HepG2 (cell line): ENCODE measurements around the gene RNF8. TPM values are rescaled to one million over a fixed set of nuclear protein-coding genes. Genes with fewer than 3 reads are reported as not detected.
A peak's percentile ranks its signal among the peaks of the same experiment; 100 is the strongest.

Source experiments
- BCL6 ChIP-seq: IDR thresholded peaks from 2 replicates; pipeline ENCODE4 v1.6.1; 2016; ENCODE audit warnings: missing genetic modification reagents, missing compliant biosample characterization
- CREBL2 ChIP-seq: sonication (generic); formaldehyde crosslinking; IDR thresholded peaks from 2 replicates; pipeline ENCODE4 v1.8.1; 2023; ENCODE audit warnings: missing genetic modification reagents, mild to moderate bottlenecking, borderline replicate concordance
- DNMT3B ChIP-seq: conservative IDR thresholded peaks from 2 replicates; pipeline ENCODE4 v1.6.1; 2016; ENCODE audit warnings: missing biosample characterization, control low read depth
- GLMP ChIP-seq: sonication (generic); formaldehyde crosslinking; IDR thresholded peaks from 2 replicates; pipeline ENCODE4 v1.9.0; 2021; ENCODE audit warnings: missing genetic modification reagents, mild to moderate bottlenecking, borderline replicate concordance
- GPN1 ChIP-seq: sonication (generic); formaldehyde crosslinking; IDR thresholded peaks from 2 replicates; pipeline ENCODE4 v1.5.1; 2020; ENCODE audit warnings: missing genetic modification reagents, borderline replicate concordance
- HOXA9 ChIP-seq: sonication (generic); formaldehyde crosslinking; IDR thresholded peaks from 2 replicates; pipeline ENCODE4 v1.8.1; 2022; ENCODE audit warnings: missing genetic modification reagents, mild to moderate bottlenecking, moderate library complexity, borderline replicate concordance
- HOXD1 ChIP-seq: sonication (generic); formaldehyde crosslinking; IDR thresholded peaks from 2 replicates; pipeline ENCODE4 v1.5.0; 2020; ENCODE audit warnings: missing genetic modification reagents
- MEIS2 ChIP-seq: sonication (generic); formaldehyde crosslinking; IDR thresholded peaks from 2 replicates; pipeline ENCODE4 v1.9.0; 2021; ENCODE audit warnings: mild to moderate bottlenecking, missing genetic modification reagents
- MYPOP ChIP-seq: sonication (generic); formaldehyde crosslinking; IDR thresholded peaks from 2 replicates; pipeline ENCODE4 v1.8.1; 2023; ENCODE audit warnings: mild to moderate bottlenecking, moderate library complexity, missing genetic modification reagents
- NCOA5 ChIP-seq: sonication (generic); formaldehyde crosslinking; IDR thresholded peaks from 2 replicates; pipeline ENCODE4 v1.4.0; 2020; ENCODE audit warnings: missing genetic modification reagents
- NFE2L2 ChIP-seq: fragments of 150-350 bp; IDR thresholded peaks from 2 replicates; pipeline ENCODE4 v1.6.1; 2014; ENCODE audit warnings: low read length
- PREB ChIP-seq: sonication (generic); formaldehyde crosslinking; IDR thresholded peaks from 2 replicates; pipeline ENCODE4 v1.4.0; 2020; ENCODE audit warnings: missing genetic modification reagents
- SIX4 ChIP-seq: sonication (generic); formaldehyde crosslinking; IDR thresholded peaks from 2 replicates; pipeline ENCODE4 v1.4.0; 2020; ENCODE audit warnings: missing genetic modification reagents
- SPEN ChIP-seq: sonication (generic); formaldehyde crosslinking; IDR thresholded peaks from 2 replicates; pipeline ENCODE4 v1.5.1; 2020; ENCODE audit warnings: low read depth, mild to moderate bottlenecking, missing genetic modification reagents
- ZBTB21 ChIP-seq: sonication (generic); formaldehyde crosslinking; IDR thresholded peaks from 2 replicates; pipeline ENCODE4 v1.4.0; 2020; ENCODE audit warnings: missing genetic modification reagents
- ZBTB46 ChIP-seq: sonication (generic); formaldehyde crosslinking; IDR thresholded peaks from 2 replicates; pipeline ENCODE4 v1.4.0; 2020; ENCODE audit warnings: mild to moderate bottlenecking, missing genetic modification reagents, borderline replicate concordance
- ZBTB7A ChIP-seq: sonication (generic); formaldehyde crosslinking; IDR thresholded peaks from 2 replicates; pipeline ENCODE4 v1.8.0; 2022; ENCODE audit warnings: mild to moderate bottlenecking, missing genetic modification reagents
- ZFP36L1 ChIP-seq: sonication (generic); formaldehyde crosslinking; IDR thresholded peaks from 2 replicates; pipeline ENCODE4 v1.8.0; 2022; ENCODE audit warnings: mild to moderate bottlenecking, missing genetic modification reagents, moderate library complexity
- ZFP91 ChIP-seq: sonication (generic); formaldehyde crosslinking; IDR thresholded peaks from 2 replicates; pipeline ENCODE4 v1.9.0; 2022; ENCODE audit warnings: missing genetic modification reagents, mild to moderate bottlenecking, borderline replicate concordance
- ZNF260 ChIP-seq: sonication (generic); formaldehyde crosslinking; IDR thresholded peaks from 2 replicates; pipeline ENCODE4 v1.4.0; 2020; ENCODE audit warnings: missing genetic modification reagents, low read depth, mild to moderate bottlenecking, borderline replicate concordance
- ZNF724P ChIP-seq: sonication (generic); formaldehyde crosslinking; IDR thresholded peaks from 2 replicates; pipeline ENCODE4 v1.8.0; 2022; ENCODE audit warnings: missing genetic modification reagents, borderline replicate concordance
- ZNF746 ChIP-seq: sonication (generic); formaldehyde crosslinking; IDR thresholded peaks from 2 replicates; pipeline ENCODE4 v1.8.0; 2022; ENCODE audit warnings: mild to moderate bottlenecking, missing genetic modification reagents
- polyA plus RNA-seq, 8 experiments: library from polyadenylated mRNA; depleted of rRNA in 3 of 8; stranded (reverse) in 7 of 8; unstranded in 1 of 8; fragments of >200 nt; fragmentation: Illumina TruSeq in 4 of 8; extraction: Trizol in 4 of 8; gene quantifications; 2 replicates each; pipeline versions ENCODE4 v1.2.1 to v1.2.3, GENCODE V29; 2011 to 2016; ENCODE audit warnings: low read depth in 4 of 8, missing spikeins in 1 of 8, mixed read lengths in 1 of 8; ENCODE audit not compliant: insufficient read depth in 1 of 8
- total RNA-seq, 5 experiments: library from RNA; depleted of rRNA; stranded (reverse); fragments of >200 nt; fragmentation: Illumina TruSeq; extraction: Trizol; gene quantifications; 2 replicates each; pipeline ENCODE4 v1.2.3, GENCODE V29; 2016; ENCODE audit warnings: low read depth in 1 of 5

RNF8 gene
- total and polyA plus RNA-seq, 2 of the 13 experiments (the other 11 are each of a cell fraction or from before 2014, with no cell fraction given): 21.8 to 47.6 TPM

GRCh38 chr6:37353761-37354525, at the start of gene RNF8 (continued):
- TF ChIP-seq PREB: no peak
- no peak for TF ChIP-seq CREBL2 (CRISPR knock-in tag)
- TF ChIP-seq MEIS2: peak; percentile 81
- TF ChIP-seq SIX4 (CRISPR knock-in tag): no peak
- no peak for TF ChIP-seq BCL6
- TF ChIP-seq SPEN (CRISPR knock-in tag): peak; percentile 44; the same call in 1 of the 2 replicates
- TF ChIP-seq ZBTB21: no peak
- TF ChIP-seq MYPOP: peak; percentile 51
- peak; percentile 73; the same call in 1 of the 2 replicates for TF ChIP-seq ZFP36L1 (CRISPR knock-in tag)
- TF ChIP-seq GPN1: no peak
- TF ChIP-seq HOXD1 (CRISPR knock-in tag): peak; percentile 89; the same call in 1 of the 2 replicates
- no peak for TF ChIP-seq NCOA5 (CRISPR knock-in tag)
- TF ChIP-seq ZNF724P (CRISPR knock-in tag): no peak
- TF ChIP-seq HOXA9 (CRISPR knock-in tag): no peak
- TF ChIP-seq ZBTB7A: no peak; the same call in 1 of the 2 replicates
- TF ChIP-seq GLMP (CRISPR knock-in tag): no peak
- TF ChIP-seq ZFP91: peak; percentile 86
- 0 out of 2 replicates have a peak, but pooled peaks have one; percentile 85 for TF ChIP-seq ZBTB46
- TF ChIP-seq ZNF260 (CRISPR knock-in tag): no peak
- peak; percentile 74 for TF ChIP-seq ZNF746 (CRISPR knock-in tag)
- no peak for TF ChIP-seq NFE2L2
- TF ChIP-seq DNMT3B (CRISPR knock-in tag): no peak
